Heart left ventricle (tissue), 13 donors: ENCODE data around the gene LAMB3.

ENCODE experiments used
- POLR2A ChIP-seq, 2 donors: fragments of 450-650 bp; IDR thresholded peaks; one replicate each; pipeline ENCODE4 v1.6.1; 2017; ENCODE audit warnings: antibody characterized with exemption in 2 of 2, mild to moderate bottlenecking in 2 of 2, moderate library complexity in 2 of 2
- TF ChIP-seq, protein P1 (sequence below), 12 donors: fragments of 200-600 bp; sonication (generic) in 4 of 12; IDR thresholded peaks; one replicate each; pipeline versions ENCODE4 v1.5.0 to v1.8.0; 2018 to 2022; ENCODE audit warnings: antibody characterized with exemption in 12 of 12, mild to moderate bottlenecking in 5 of 12
- donor health status: ischemic (EF 13 %, LVEDD 7.1; RV severe dilation, severe dysfunction).
- donor health status: DM: no; HTN: yes; CAD: no.
- donor health status: DM: no; HTN: no; CAD: no.
- donor health status: ischemic (EF 25% LVEDD 6.9; RV normal size, moderate dysfunction).
- donor health status: ischemic (EF 25% LVEDD 5.7; RV mildly dilated, moderate dysfunction).
- donor health status: ischemic (EF 35%, LVEDD 5.7; RV mildly dilated, moderate dysfunction).
- donor health status: nonischemic (EF 11% LVEDD 7.7; RV severe dilation, severe dysfunction).
- donor health status: DM: yes; HTN: yes; CAD: no.
- donor health status: PGD.
- donor health status: ischemic (EF 29% LVEDD 5.4; RV normal size, mild dysfunction).
- donor health status: nonischemic (EF 23%, LVEDD 6.1; RV moderate dilation, normal function).

DNA sequence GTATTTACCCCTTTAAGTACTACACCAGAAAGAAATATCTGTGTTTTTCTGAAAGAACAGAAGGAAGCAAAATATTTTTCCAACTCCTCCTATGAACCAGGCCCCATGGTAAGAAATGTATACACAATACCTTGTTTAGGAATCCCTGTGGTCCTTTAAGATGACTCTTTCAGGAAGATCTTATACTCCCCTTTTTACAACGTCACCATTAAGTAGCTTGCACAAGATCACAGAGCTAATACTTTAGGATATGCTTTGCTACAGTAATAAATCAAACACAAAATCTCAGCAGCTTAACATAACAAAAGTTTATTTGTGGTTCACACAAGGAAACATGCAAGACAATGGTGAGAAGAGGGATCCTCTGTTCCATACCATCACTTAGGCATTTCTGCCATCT is 8.8 kb upstream of the LAMB3 start:
- TF ChIP-seq POLR2A (IDR thresholded peaks at IDR 0.05): no peak
- TF ChIP-seq, protein P1, sequence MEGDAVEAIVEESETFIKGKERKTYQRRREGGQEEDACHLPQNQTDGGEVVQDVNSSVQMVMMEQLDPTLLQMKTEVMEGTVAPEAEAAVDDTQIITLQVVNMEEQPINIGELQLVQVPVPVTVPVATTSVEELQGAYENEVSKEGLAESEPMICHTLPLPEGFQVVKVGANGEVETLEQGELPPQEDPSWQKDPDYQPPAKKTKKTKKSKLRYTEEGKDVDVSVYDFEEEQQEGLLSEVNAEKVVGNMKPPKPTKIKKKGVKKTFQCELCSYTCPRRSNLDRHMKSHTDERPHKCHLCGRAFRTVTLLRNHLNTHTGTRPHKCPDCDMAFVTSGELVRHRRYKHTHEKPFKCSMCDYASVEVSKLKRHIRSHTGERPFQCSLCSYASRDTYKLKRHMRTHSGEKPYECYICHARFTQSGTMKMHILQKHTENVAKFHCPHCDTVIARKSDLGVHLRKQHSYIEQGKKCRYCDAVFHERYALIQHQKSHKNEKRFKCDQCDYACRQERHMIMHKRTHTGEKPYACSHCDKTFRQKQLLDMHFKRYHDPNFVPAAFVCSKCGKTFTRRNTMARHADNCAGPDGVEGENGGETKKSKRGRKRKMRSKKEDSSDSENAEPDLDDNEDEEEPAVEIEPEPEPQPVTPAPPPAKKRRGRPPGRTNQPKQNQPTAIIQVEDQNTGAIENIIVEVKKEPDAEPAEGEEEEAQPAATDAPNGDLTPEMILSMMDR (IDR thresholded peaks at IDR 0.05): no peak
